HepG2 (cell line): ENCODE measurements around the gene FAM117A. TPM values are rescaled to one million over a fixed set of nuclear protein-coding genes. Genes with fewer than 3 reads are reported as not detected.
A peak's percentile ranks its signal among the peaks of the same experiment; 100 is the strongest.

Source experiments
- ARNTL ChIP-seq: sonication (generic); formaldehyde crosslinking; IDR thresholded peaks from 2 replicates; pipeline ENCODE4 v1.4.0; 2020; ENCODE audit warnings: mild to moderate bottlenecking, missing genetic modification reagents
- BCL6 ChIP-seq: IDR thresholded peaks from 2 replicates; pipeline ENCODE4 v1.6.1; 2016; ENCODE audit warnings: missing genetic modification reagents, missing compliant biosample characterization
- DNMT3B ChIP-seq: conservative IDR thresholded peaks from 2 replicates; pipeline ENCODE4 v1.6.1; 2016; ENCODE audit warnings: missing biosample characterization, control low read depth
- ETV6 ChIP-seq: sonication (generic); formaldehyde crosslinking; conservative IDR thresholded peaks from 2 replicates; pipeline ENCODE4 v1.4.0; 2020; ENCODE audit warnings: missing genetic modification reagents
- FOXM1 ChIP-seq: sonication (generic); formaldehyde crosslinking; IDR thresholded peaks from 2 replicates; pipeline ENCODE4 v1.5.0; 2020; ENCODE audit warnings: missing genetic modification reagents
- HMG20B ChIP-seq: conservative IDR thresholded peaks from 2 replicates; pipeline ENCODE4 v1.6.1; 2016; ENCODE audit warnings: missing genetic modification reagents, missing compliant biosample characterization
- HOXD1 ChIP-seq: sonication (generic); formaldehyde crosslinking; IDR thresholded peaks from 2 replicates; pipeline ENCODE4 v1.5.0; 2020; ENCODE audit warnings: missing genetic modification reagents
- IRF2 ChIP-seq: IDR thresholded peaks from 2 replicates; pipeline ENCODE4 v1.6.1; 2018; ENCODE audit warnings: missing genetic modification reagents, missing compliant biosample characterization
- IRF9 ChIP-seq: sonication (generic); formaldehyde crosslinking; IDR thresholded peaks from 2 replicates; pipeline ENCODE4 v1.8.0; 2022; ENCODE audit warnings: missing genetic modification reagents, mild to moderate bottlenecking, borderline replicate concordance
- ISL2 ChIP-seq: sonication (generic); formaldehyde crosslinking; IDR thresholded peaks from 2 replicates; pipeline ENCODE4 v1.5.0; 2020; ENCODE audit warnings: missing genetic modification reagents
- JUN ChIP-seq: sonication (generic); formaldehyde crosslinking; IDR thresholded peaks from 2 replicates; pipeline ENCODE4 v1.4.0; 2020; ENCODE audit warnings: mild to moderate bottlenecking, missing genetic modification reagents
- MTF1 ChIP-seq: sonication (generic); formaldehyde crosslinking; IDR thresholded peaks from 2 replicates; pipeline ENCODE4 v1.5.0; 2020; ENCODE audit warnings: missing genetic modification reagents
- NPAS2 ChIP-seq: sonication (generic); formaldehyde crosslinking; IDR thresholded peaks from 2 replicates; pipeline ENCODE4 v1.8.0; 2022; ENCODE audit warnings: mild to moderate bottlenecking, missing genetic modification reagents, borderline replicate concordance
- ZFP82 ChIP-seq: sonication (generic); formaldehyde crosslinking; IDR thresholded peaks from 2 replicates; pipeline ENCODE4 v1.5.1; 2020; ENCODE audit warnings: mild to moderate bottlenecking, missing genetic modification reagents, borderline replicate concordance
- ZNF34 ChIP-seq: sonication (generic); formaldehyde crosslinking; IDR thresholded peaks from 2 replicates; pipeline ENCODE4 v1.4.0; 2020; ENCODE audit warnings: mild to moderate bottlenecking, missing genetic modification reagents, borderline replicate concordance
- ZNF510 ChIP-seq: sonication (generic); formaldehyde crosslinking; IDR thresholded peaks from 2 replicates; pipeline ENCODE4 v1.4.0; 2020; ENCODE audit warnings: low read depth, mild to moderate bottlenecking, missing genetic modification reagents
- polyA plus RNA-seq, 8 experiments: library from polyadenylated mRNA; depleted of rRNA in 3 of 8; stranded (reverse) in 7 of 8; unstranded in 1 of 8; fragments of >200 nt; fragmentation: Illumina TruSeq in 4 of 8; extraction: Trizol in 4 of 8; gene quantifications; 2 replicates each; pipeline versions ENCODE4 v1.2.1 to v1.2.3, GENCODE V29; 2011 to 2016; ENCODE audit warnings: low read depth in 4 of 8, missing spikeins in 1 of 8, mixed read lengths in 1 of 8; ENCODE audit not compliant: insufficient read depth in 1 of 8
- total RNA-seq, 5 experiments: library from RNA; depleted of rRNA; stranded (reverse); fragments of >200 nt; fragmentation: Illumina TruSeq; extraction: Trizol; gene quantifications; 2 replicates each; pipeline ENCODE4 v1.2.3, GENCODE V29; 2016; ENCODE audit warnings: low read depth in 1 of 5
- TF ChIP-seq, protein P1 (sequence below): sonication (generic); formaldehyde crosslinking; IDR thresholded peaks from 2 replicates; pipeline ENCODE4 v1.4.0; 2020; ENCODE audit warnings: mild to moderate bottlenecking, missing genetic modification reagents
- TF ChIP-seq, protein P2 (sequence below): sonication (generic); formaldehyde crosslinking; IDR thresholded peaks from 2 replicates; pipeline ENCODE4 v1.5.1; 2020; ENCODE audit warnings: mild to moderate bottlenecking, missing genetic modification reagents, borderline replicate concordance
- TF ChIP-seq, protein P3 (sequence below): sonication (generic); formaldehyde crosslinking; IDR thresholded peaks from 2 replicates; pipeline ENCODE4 v1.4.0; 2020; ENCODE audit warnings: mild to moderate bottlenecking, missing genetic modification reagents, borderline replicate concordance

FAM117A gene
- total and polyA plus RNA-seq, 2 of the 13 experiments (the other 11 are each of a cell fraction or from before 2014, with no cell fraction given): 12.1 to 19.8 TPM

- TF ChIP-seq ZFP82 (no peak), DNMT3B (CRISPR knock-in tag) (no peak), NPAS2 (CRISPR knock-in tag) (no peak), ETV6 (0 out of 2 replicates have a peak, but pooled peaks have one; percentile 38), ARNTL (CRISPR knock-in tag) (0 out of 2 replicates have a peak, but pooled peaks have one; percentile 8), BCL6 (no peak), ZNF34 (CRISPR knock-in tag) (peak; percentile 60; the same call in 1 of the 2 replicates), HMG20B (CRISPR knock-in tag) (no peak), MTF1 (CRISPR knock-in tag) (no peak), IRF9 (0 out of 2 replicates have a peak, but pooled peaks have one; percentile 7), FOXM1 (CRISPR knock-in tag) (no peak), ZNF510 (CRISPR knock-in tag) (0 out of 2 replicates have a peak, but pooled peaks have one; percentile 0), JUN (CRISPR knock-in tag) (peak; percentile 24; the same call in 1 of the 2 replicates), HOXD1 (0 out of 2 replicates have a peak, but pooled peaks have one; percentile 3), IRF2 (CRISPR knock-in tag) (no peak), ISL2 (CRISPR knock-in tag) (no peak)
- TF ChIP-seq, protein P1, sequence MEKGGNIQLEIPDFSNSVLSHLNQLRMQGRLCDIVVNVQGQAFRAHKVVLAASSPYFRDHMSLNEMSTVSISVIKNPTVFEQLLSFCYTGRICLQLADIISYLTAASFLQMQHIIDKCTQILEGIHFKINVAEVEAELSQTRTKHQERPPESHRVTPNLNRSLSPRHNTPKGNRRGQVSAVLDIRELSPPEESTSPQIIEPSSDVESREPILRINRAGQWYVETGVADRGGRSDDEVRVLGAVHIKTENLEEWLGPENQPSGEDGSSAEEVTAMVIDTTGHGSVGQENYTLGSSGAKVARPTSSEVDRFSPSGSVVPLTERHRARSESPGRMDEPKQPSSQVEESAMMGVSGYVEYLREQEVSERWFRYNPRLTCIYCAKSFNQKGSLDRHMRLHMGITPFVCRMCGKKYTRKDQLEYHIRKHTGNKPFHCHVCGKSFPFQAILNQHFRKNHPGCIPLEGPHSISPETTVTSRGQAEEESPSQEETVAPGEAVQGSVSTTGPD (CRISPR knock-in tag): no peak
- TF ChIP-seq, protein P2, sequence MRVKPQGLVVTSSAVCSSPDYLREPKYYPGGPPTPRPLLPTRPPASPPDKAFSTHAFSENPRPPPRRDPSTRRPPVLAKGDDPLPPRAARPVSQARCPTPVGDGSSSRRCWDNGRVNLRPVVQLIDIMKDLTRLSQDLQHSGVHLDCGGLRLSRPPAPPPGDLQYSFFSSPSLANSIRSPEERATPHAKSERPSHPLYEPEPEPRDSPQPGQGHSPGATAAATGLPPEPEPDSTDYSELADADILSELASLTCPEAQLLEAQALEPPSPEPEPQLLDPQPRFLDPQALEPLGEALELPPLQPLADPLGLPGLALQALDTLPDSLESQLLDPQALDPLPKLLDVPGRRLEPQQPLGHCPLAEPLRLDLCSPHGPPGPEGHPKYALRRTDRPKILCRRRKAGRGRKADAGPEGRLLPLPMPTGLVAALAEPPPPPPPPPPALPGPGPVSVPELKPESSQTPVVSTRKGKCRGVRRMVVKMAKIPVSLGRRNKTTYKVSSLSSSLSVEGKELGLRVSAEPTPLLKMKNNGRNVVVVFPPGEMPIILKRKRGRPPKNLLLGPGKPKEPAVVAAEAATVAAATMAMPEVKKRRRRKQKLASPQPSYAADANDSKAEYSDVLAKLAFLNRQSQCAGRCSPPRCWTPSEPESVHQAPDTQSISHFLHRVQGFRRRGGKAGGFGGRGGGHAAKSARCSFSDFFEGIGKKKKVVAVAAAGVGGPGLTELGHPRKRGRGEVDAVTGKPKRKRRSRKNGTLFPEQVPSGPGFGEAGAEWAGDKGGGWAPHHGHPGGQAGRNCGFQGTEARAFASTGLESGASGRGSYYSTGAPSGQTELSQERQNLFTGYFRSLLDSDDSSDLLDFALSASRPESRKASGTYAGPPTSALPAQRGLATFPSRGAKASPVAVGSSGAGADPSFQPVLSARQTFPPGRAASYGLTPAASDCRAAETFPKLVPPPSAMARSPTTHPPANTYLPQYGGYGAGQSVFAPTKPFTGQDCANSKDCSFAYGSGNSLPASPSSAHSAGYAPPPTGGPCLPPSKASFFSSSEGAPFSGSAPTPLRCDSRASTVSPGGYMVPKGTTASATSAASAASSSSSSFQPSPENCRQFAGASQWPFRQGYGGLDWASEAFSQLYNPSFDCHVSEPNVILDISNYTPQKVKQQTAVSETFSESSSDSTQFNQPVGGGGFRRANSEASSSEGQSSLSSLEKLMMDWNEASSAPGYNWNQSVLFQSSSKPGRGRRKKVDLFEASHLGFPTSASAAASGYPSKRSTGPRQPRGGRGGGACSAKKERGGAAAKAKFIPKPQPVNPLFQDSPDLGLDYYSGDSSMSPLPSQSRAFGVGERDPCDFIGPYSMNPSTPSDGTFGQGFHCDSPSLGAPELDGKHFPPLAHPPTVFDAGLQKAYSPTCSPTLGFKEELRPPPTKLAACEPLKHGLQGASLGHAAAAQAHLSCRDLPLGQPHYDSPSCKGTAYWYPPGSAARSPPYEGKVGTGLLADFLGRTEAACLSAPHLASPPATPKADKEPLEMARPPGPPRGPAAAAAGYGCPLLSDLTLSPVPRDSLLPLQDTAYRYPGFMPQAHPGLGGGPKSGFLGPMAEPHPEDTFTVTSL: 0 out of 2 replicates have a peak, but pooled peaks have one; percentile 18
- TF ChIP-seq, protein P3, sequence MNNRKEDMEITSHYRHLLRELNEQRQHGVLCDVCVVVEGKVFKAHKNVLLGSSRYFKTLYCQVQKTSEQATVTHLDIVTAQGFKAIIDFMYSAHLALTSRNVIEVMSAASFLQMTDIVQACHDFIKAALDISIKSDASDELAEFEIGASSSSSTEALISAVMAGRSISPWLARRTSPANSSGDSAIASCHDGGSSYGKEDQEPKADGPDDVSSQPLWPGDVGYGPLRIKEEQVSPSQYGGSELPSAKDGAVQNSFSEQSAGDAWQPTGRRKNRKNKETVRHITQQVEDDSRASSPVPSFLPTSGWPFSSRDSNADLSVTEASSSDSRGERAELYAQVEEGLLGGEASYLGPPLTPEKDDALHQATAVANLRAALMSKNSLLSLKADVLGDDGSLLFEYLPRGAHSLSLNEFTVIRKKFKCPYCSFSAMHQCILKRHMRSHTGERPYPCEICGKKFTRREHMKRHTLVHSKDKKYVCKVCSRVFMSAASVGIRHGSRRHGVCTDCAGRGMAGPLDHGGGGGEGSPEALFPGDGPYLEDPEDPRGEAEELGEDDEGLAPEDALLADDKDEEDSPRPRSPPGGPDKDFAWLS: no peak
Observed at GRCh38 chr17:49708515-49709183, 55.3 kb downstream of the FAM117A start (continued).
